GM18508 (cell line): ENCODE data around the gene PSTK.

ENCODE experiments used
- ATAC-seq: cut with Tn5 transposase; IDR thresholded peaks from one replicate; pipeline ENCODE4 v1.9.1; 2021; ENCODE audit warnings: moderate number of reproducible peaks; ENCODE audit not compliant: insufficient read depth, unreplicated experiment

Gene PSTK

DNA sequence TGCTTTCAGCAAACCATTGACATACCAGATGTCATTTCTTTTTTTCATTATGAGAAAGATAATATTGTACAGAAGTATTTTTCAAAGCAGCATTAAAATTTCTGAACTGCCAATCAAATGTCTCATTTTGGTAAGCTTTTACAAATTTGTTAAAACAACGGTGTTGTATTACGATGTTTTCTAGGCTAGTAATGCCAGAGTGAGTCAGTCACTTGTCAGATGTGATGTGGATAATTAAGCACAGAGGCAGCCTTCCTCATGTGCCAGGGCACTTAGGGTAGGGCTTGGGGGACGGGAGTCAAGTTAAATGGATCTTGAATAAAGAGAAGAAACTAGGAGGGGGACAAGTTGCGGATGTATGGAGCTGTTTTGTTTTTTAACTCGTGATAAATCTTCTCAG, 10.1 kb downstream of the PSTK start:
- ATAC-seq: no peak

DNA sequence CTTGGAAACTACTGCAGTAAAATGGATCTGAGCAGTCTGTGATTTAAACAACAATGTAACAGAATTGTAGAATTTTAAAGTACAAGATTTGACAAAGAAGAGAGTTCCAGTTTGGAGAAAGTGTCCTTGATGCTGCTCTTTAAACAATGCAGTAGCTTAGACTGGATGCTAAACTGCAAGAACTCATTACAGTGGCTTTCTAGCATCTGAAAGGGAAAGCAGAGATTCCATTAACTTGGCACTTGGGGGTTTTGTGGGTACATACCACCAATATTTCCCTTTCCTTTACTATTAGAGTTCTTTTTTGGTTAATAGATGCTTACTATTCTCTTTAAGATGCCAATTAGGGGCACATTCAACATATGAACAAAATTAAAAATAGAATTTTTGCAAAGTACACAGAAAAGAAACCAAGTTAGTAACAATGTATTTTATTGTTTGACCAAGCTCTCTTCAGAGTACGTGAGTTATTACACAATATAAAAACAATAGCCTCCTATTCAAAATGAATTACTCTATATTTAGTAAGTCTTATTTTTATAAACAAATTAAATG, 11.9 kb downstream of the PSTK start:
- ATAC-seq: no peak

DNA sequence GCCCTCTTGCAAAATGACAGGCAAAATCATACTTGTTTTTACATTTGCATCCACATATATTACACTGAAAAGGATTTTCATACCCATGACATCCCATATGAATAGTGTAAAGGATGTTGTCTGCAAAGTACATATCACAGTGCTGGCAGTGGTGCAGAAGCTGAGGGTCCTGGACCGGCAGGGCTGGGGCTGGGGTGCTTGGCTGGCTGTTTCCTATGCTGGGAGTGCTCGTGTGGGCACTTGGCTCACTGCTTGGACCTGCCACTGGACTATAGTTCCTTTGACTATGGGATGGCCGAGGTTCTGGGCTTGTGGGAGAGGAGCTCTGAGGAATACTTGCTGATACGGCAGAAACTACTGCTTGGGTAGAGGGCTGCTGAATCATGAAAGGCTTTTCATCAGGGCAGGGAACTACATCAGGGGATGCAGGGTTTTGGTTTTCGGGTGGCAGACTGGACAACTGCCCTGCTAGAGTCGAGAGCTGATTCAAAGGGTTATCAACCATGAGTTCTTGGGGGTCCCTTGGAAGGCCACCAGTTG, 13.7 kb downstream of the PSTK start:
- no peak for ATAC-seq

DNA sequence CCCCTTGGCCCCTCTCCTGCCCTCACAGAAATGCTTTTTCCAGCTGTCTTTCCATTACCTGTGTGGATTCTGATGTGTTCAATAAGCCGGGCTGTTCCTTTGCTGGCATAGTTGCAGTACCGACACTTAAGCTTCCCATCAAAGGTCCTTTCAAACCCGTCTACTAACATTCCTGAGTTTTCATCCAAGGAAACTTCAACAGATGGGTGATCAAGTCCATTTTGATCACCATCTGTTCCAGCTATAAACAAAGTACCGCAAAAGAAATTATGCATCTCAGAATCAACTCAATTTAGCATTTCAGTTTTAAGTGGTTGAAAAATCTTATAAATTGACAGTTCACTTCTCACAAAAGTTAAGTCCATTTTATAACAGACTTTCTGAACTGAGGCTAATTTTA, 15.7 kb downstream of the PSTK start:
- no peak for ATAC-seq

DNA sequence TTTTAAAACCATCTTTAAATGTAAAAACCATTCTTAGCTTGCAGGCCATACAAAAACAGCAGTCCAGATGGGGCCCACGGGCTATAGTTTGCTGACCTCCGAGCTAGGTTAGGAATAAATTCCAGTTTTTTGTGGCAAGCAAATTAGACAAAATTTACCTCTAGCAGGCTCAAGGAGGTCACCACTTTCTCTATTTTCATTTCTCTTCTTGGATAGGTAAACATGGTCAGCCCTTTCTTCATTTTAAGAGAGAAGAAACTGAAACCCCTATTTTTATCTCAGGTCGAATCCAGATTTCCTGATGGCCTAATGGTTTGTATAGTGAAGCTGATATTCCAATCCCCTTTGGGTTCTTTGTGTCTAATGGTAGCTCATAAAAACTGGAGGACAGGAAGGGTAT, 17.7 kb downstream of the PSTK start:
- no peak for ATAC-seq

DNA sequence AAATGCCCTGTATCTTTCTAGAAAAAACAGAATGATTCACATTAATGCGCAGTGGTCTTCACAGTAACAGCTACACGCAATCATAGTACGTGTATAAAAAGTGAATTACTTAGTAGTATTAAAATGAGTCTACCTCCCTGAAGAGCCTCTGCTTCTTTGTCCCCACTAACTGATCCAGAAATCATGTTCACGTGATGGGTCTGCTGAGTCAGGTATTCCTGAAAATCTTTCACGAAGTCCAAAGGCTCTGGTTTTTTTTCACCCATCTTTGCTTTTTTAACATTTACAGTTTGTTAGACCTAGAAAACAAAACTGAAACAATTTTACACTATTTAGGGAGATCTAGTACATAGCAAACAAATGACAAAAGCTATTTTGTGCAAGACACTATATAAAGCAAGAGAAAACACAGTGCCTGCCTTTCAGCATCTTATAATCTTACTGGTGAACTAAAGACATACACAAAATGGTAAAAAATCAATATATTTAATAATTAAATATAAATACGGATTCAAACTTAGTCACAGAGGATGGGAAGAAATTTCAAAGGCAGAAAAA, 18.2 kb downstream of the PSTK start:
- no peak for ATAC-seq

DNA sequence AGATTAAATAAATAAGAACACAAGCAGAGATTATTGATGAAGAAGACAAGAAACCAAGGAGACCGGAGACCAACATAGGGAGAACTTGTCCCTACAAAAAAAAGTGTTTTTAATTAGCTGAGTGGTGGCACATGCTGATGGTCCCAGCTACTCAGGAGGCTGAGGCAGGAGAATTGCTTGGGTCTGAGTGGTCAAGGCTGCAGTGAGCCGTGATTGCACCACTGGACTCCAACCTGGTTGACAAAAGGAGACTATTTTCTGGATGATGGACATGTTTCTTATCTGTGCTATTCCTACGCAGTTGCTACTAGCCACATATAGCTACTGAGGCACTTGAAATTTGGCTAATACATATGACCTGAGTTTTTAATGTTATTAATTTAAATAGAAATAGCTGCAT, 18.7 kb downstream of the PSTK start:
- ATAC-seq: no peak

DNA sequence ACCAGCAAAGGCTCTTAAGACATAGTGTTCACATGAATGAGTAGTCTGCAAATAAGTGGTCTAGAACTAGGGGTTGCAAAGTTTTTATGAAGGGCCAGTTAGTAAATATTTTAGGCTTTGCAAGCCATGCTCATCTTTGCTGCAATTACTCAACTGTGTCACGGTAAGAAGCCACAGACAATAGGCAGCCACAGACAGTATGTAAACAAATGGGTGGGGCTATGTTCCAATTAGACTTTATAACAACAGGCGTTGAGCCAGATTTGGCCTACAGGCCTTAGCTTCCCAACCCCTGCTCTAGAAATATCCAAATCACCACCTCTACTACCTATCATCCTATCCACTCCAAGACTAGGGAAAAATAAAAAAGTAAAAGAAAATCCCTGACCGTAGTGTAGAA, 19.1 kb downstream of the PSTK start:
- ATAC-seq: no peak

DNA sequence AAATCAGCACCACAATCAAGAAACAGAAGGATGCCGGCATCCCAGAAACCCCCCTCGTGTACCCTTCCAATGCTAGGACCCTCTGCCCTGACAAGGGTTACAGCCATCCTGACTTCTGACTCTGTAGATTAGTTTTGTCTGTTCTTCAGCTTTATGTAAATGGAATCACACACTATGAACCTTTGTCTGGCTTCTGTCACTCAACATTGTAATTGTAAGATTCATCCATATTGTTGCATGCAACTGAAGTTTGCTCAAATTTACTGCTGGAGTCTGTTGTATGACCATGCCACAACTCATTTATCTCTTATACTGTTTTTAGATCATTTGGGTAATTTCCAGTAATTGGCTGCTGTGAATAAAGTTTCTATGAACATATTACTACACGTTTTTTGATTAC, 20.0 kb downstream of the PSTK start:
- ATAC-seq: no peak

DNA sequence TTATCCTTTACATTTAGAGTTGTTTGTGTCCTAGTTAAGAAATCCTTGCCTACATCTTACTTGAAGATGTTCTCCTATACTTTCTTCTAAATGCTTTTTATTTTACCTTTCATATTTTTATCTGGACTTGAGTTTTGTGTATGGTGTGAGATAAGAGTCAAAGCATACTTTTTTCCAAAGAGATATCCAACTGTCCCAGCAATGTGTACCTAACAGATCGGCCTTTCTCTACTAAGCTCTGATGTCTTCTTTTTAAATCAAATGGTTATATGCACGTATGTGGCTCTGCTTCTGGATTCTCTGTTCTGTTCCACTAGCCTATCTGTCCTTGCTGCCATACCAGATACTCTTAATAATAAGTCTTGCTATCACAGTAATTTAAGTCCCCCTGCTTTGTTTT, 21.2 kb downstream of the PSTK start:
- ATAC-seq: no peak

DNA sequence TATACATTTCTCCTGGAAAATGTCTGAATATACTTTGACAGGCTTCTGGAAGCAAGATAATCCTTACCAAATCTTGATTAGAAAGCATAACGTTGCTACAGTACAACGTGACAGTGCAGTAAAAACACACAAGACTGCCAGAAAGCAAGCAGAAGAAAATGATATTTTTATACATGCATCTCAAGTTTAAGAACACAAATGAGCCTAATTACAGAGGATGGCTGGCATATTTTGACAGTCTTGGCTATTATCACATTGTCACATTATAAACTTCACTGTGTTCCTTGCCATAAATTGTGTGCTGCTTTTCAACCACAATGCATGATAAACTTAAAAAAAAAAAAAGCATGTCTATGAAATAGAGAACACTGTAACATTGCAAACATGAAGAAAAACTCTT, 24.1 kb downstream of the PSTK start:
- no peak for ATAC-seq

DNA sequence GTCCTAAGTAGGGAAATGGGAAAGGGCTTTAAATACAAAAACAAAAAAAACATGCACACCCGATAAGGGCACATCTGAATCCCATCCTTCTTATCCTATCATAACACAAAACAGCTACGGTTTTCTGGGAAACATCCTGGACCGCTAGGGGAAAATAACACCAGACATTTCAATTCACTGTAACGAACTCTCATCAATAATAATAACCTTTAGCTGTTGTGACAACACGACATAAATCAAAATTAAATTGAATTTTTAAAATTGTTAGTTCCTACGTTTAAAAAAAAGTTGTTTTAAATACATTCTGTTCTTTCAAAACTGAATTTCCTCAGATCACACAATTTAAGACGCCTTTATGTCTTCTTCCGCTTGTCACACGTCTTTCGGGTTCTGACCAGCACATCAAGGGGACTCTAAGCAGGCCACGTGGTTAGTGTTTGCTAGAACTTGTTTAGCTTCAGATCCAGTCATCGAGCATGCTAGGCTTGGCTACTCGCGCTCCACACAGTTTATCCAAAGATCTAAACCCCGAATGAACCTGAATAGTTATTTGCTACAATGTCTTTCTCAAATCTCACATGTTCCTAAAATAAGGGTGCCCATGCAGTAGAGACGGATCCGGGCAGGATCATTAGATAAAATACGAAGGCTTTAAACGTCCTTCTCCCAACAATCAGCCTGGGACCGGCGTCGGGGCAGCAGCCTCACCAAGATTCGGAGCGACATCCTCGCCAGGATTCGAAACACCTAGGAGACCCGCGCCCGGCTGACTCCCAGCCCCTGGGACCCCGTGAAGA, 27.6 kb downstream of the PSTK start:
- ATAC-seq: peak; percentile 29

DNA sequence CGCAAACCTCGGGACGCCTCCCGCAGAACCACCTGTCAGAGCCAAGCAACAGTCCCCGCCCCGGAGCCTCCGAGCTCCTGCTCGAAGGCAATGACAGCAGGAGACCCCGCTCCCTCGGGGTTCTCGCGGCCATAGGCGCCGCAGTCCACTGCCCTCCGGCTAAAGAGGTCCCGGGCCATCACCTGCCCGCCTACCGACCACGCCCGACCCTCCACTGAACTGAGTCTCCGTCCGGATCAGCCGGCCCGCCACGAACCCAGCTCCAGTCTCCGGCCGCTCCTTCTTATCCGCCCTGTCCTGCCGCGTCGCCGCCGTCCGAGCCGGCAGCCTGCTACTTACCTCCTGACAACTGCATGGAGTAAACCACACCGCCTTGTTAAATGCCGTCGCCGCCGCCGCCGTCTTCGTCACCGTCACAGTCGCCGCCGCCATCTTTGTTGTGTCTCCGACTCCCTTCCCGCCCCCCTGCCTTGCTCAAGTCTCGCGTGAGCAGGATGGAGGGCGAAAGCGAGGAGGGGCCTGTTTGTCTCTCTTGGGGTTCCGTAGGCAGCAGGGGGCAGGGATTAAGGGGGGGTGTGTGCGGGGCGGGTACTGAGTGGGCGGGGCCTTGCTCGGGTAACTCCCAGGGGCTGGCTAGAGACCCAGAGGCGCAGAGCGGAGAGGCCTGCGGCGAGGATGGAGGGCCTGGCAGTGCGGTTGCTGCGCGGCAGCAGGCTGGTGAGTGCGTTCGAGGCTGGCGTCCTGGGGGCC, 28.3 kb downstream of the PSTK start, which contains the start of the genes ACADSB and IKZF5:
Gene ACADSB (plus strand): TSS at position 652 of the 750 bp plus-strand sequence. CDS start 24 bp downstream, at position 676.
Gene IKZF5 (minus strand): TSS at position 441 of the 750 bp plus-strand sequence. CDS start 10,170 bp downstream, outside the sequence.
- ATAC-seq: peak; percentile 60

DNA sequence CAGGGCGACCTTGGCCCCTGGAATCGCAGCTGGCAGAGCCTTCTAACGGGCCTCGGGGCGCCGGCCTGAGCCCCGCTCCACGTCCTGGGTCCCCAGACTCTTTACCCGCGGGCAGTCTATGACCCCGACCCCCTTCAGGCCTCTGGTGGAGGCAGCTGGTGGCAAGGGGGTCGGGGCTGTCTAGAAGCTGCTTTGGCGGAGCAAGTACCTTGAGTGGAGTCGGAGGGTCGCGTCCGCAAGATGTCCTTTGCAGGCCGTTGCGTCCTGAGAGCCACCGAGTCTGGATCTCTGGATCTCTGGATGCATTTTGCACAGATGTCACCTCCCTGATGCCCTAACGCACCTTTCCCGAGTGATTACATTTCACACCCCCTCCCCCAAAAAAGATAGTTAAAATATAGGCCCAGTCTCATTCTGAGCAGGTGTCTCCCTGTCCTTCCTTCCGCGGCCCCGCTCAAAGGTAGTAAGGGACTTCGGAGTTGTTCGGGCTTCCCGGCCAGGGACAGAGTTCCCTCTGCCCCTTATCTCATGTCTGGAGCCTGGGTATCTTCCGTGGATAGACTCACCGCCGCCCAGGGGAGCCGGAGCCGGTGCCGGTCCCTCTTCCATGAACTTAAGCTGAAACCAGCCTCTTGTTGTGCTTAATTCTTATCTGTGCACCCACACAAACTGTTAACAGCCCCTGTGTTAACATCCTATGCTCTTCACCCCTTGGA, 29.1 kb downstream of the PSTK start:
- peak; percentile 23 for ATAC-seq

DNA sequence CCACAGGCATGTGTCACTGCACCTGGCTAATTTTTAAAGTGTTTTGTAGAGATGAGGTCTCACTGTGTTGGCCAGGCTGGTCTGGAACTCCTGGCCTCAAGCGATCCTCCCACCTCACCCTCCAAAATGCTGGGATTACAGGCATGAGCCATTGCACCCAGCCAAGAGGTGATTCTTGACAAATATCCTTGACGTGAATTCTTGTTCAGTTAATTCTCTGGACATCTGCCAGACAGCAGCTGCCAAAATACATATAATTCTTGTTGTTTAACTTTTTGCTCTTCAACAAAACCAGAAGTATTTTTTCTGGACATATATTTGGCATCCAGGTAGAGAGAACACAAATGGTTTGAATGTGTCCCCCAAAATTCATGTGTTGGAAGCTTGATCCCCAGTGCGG, 31.8 kb downstream of the PSTK start:
- ATAC-seq: no peak

DNA sequence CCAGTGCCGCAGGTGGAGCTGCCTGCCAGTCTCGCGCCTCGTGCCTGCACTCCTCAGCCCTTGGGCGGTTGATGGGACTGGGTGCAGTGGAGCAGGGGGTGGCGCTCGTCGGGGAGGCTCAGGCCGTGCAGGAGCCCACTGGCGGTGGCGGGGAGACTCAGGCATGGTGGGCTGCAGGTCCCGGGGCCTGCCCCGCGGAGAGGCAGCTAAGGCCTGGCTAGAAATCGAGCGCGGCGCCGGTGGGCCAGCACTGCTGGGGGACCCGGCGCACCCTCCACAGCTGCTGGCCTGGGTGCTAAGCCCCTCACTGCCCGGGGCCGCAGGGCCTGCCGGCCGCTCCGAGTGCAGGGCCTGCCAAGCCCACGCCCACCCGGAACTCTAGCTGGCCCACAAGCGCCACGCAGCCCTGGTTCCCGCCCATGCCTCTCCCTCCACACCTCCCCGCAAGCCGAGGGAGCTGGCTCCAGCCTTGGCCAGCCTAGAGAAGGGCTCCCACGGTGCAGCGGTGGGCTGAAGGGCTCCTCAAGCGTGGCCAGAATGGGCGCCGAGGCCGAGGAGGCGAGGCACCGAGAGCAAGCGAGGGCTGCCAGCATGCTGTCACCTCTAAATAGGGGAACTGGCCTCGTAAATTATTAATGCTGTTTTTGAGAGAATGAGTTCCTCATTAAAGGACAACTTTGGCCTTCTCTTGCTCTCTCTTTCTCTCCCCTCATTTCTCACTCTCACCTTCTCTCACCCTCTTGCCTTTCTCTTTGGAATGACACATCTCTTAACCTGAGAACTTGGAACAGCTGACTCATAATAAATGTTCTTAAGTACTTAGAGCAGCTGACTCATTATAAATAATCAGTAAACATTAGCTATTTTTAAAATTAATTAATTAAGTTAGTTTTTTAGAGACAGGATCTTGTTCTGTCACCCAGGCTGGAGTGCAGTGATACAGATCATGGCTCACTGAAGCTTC, 33.5 kb downstream of the PSTK start:
- no peak for ATAC-seq

DNA sequence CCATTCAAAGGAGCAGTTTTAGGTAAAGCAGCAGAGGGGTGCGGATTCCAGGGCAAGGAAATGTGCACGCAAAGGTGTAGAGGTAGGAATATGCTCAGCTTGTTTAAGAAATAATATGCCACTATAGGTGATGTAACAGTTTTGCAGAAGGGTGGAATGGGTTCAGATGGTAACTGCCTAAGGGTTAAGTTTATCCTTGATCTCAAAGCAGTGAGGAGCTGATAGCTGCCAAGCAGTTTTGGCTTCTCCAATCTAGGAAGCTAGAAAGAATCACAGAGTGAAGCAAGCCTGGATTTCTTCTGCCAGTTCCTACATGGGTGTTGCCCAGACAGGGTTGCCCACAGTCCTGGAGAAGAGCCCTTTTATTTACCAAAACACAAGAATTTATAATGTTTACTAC, 34.6 kb downstream of the PSTK start:
- ATAC-seq: no peak

DNA sequence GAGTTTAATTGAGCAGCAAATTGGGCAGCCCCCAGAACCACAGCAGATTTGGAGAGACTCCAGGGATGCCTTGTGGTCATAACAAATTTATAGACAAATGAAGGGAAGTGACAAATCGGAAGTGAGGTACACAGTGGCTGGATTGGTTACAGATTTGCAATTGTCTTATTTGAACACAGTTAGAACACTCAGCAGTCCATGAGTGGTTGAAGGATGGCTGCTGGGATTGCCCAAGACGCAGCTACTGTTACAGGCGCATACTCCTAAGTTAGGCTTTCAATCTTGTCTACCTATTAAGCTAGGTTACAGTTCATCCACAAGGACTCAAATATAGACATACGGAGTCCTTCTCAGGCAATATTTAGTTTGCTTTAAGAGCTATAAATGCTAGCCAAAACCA, 36.0 kb downstream of the PSTK start:
- no peak for ATAC-seq
